ENCODE data around the gene UMPS.

The UMPS gene

DNA sequence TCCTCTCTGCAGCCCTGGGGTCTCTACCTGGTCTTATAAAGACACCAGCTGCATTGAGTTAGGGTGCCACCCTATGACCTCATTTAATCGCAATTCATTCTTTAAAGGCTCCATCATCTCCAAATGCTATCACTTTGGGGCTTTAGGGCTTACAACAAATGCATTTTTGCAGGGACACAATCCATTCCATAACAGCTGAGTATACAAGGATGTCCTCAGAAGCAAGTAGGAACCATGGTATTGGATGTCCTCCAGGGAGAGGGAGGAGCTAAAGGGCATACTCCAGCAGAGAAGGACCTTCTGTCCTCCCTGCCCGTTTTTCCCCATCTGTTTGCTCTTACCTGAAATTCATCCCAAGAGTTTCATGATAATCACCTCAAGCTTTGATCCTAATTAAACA is 30.3 kb downstream of the UMPS start:
- no peak overlapping the region for H3K4ac ChIP-seq (ENCODE audit: low read depth in 1 of 2, low read length in 2 of 2)
- no peak overlapping the region for H3K14ac ChIP-seq (ENCODE audit: low read length in 2 of 2)
- DNase-seq: peak; percentile 61
- no peak overlapping the region for H3K4me2 ChIP-seq (ENCODE audit: low read length, poor library complexity, severe bottlenecking)
- no peak overlapping the region for H4K8ac ChIP-seq (ENCODE audit: low read length)
- H2AK5ac ChIP-seq (ENCODE audit: low read length, severe bottlenecking): no peak overlapping the region
- H3K27me3 ChIP-seq (ENCODE audit: control insufficient read depth in 1 of 2, insufficient read depth in 1 of 2, low read length in 2 of 2): no peaks in the 10 kb centered on the region
- peaks cover 5% of the 10 kb centered on the region for H3K79me1 ChIP-seq (replicated peaks; ENCODE audit: low read length, poor library complexity, severe bottlenecking)
- H2AFZ ChIP-seq (ENCODE audit: low read depth, low read length): no peak overlapping the region
- H2BK5ac ChIP-seq (ENCODE audit: low read depth, low read length, poor library complexity, severe bottlenecking): no peak overlapping the region
- H3K9me3 ChIP-seq (ENCODE audit: control insufficient read depth, low read length): no peaks in the 10 kb centered on the region
- peaks cover 12% of the 10 kb centered on the region for H3K4me1 ChIP-seq (ENCODE audit: control insufficient read depth, insufficient read depth, low read depth, low read length)
- H2BK120ac ChIP-seq (ENCODE audit: low read depth, low read length): no peak overlapping the region
- no peak overlapping the region for H3K18ac ChIP-seq (ENCODE audit: low read depth in 1 of 2, low read length in 2 of 2)
- WGBS: no CpG with 5 or more reads among the region's 2 CpGs
- H4K91ac ChIP-seq (ENCODE audit: low read length): no peak overlapping the region
- H3K27ac ChIP-seq (ENCODE audit: low read length, poor library complexity, severe bottlenecking): no peak overlapping the region
- H2BK15ac ChIP-seq (ENCODE audit: low read depth, poor library complexity, severe bottlenecking): no peak overlapping the region
- H3K36me3 ChIP-seq (ENCODE audit: control insufficient read depth in 1 of 2, insufficient read depth in 2 of 2, low read depth in 1 of 2, low read length in 2 of 2): peaks cover 34 to 35% of the 10 kb centered on the region in 2 experiments
- H3K9ac ChIP-seq (ENCODE audit: low read length): peak overlapping the region; percentile 43
- no peak overlapping the region for H3K4me3 ChIP-seq (ENCODE audit: insufficient read depth in 1 of 2, low read depth in 1 of 2, low read length in 2 of 2)
- H2BK12ac ChIP-seq (ENCODE audit: low read length in 2 of 2): no peak overlapping the region
- H3K23ac ChIP-seq (ENCODE audit: low read length in 2 of 2): no peak overlapping the region

GRCh38 chr3:124761250-124761796 is 31.1 kb downstream of the UMPS start:
- H3K9ac ChIP-seq (ENCODE audit: low read length): peak overlapping the region; percentile 63
- peaks cover 42 to 43% of the 10 kb centered on the region in 2 experiments for H3K36me3 ChIP-seq (ENCODE audit: control insufficient read depth in 1 of 2, insufficient read depth in 2 of 2, low read depth in 1 of 2, low read length in 2 of 2)
- peak overlapping the region; percentile 89 to 94 for H2BK12ac ChIP-seq (ENCODE audit: low read length in 2 of 2)
- H3K23ac ChIP-seq (ENCODE audit: low read length in 2 of 2): no peak overlapping the region
- H4K8ac ChIP-seq (ENCODE audit: low read length): no peak overlapping the region
- H3K4ac ChIP-seq (ENCODE audit: low read depth in 1 of 2, low read length in 2 of 2): no peak overlapping the region
- peak overlapping the region in 1 of 2 experiments; percentile 93 for H3K18ac ChIP-seq (ENCODE audit: low read depth in 1 of 2, low read length in 2 of 2)
- H3K4me1 ChIP-seq (ENCODE audit: control insufficient read depth, insufficient read depth, low read depth, low read length): peaks cover 12% of the 10 kb centered on the region
- no peak overlapping the region for H2BK15ac ChIP-seq (ENCODE audit: low read depth, poor library complexity, severe bottlenecking)
- no peak overlapping the region for H2AFZ ChIP-seq (ENCODE audit: low read depth, low read length)
- no peak overlapping the region for H2BK5ac ChIP-seq (ENCODE audit: low read depth, low read length, poor library complexity, severe bottlenecking)
- no peaks in the 10 kb centered on the region for H3K27me3 ChIP-seq (ENCODE audit: control insufficient read depth in 1 of 2, insufficient read depth in 1 of 2, low read length in 2 of 2)
- H2BK120ac ChIP-seq (ENCODE audit: low read depth, low read length): no peak overlapping the region
- H3K4me3 ChIP-seq (ENCODE audit: insufficient read depth in 1 of 2, low read depth in 1 of 2, low read length in 2 of 2): no peak overlapping the region
- 14% methylated on average over 15 of the region's 15 CpGs for WGBS
- no peak overlapping the region for H2AK5ac ChIP-seq (ENCODE audit: low read length, severe bottlenecking)
- no peak overlapping the region for H3K14ac ChIP-seq (ENCODE audit: low read length in 2 of 2)
- H4K91ac ChIP-seq (ENCODE audit: low read length): no peak overlapping the region
- no peaks in the 10 kb centered on the region for H3K9me3 ChIP-seq (ENCODE audit: control insufficient read depth, low read length)
- H3K4me2 ChIP-seq (ENCODE audit: low read length, poor library complexity, severe bottlenecking): no peak overlapping the region
- no peak overlapping the region for H3K27ac ChIP-seq (ENCODE audit: low read length, poor library complexity, severe bottlenecking)
- peak; percentile 89 for DNase-seq
- H3K79me1 ChIP-seq (replicated peaks; ENCODE audit: low read length, poor library complexity, severe bottlenecking): peaks cover 6% of the 10 kb centered on the region

- no peaks in the 10 kb centered on the region for H3K27me3 ChIP-seq (ENCODE audit: control insufficient read depth in 1 of 2, insufficient read depth in 1 of 2, low read length in 2 of 2)
- no peak overlapping the region for H2BK15ac ChIP-seq (ENCODE audit: low read depth, poor library complexity, severe bottlenecking)
- H3K79me1 ChIP-seq (replicated peaks; ENCODE audit: low read length, poor library complexity, severe bottlenecking): peaks cover 11% of the 10 kb centered on the region
- H3K14ac ChIP-seq (ENCODE audit: low read length in 2 of 2): no peak overlapping the region
- H3K27ac ChIP-seq (ENCODE audit: low read length, poor library complexity, severe bottlenecking): no peak overlapping the region
- H3K4ac ChIP-seq (ENCODE audit: low read depth in 1 of 2, low read length in 2 of 2): no peak overlapping the region
- H3K36me3 ChIP-seq (ENCODE audit: control insufficient read depth in 1 of 2, insufficient read depth in 2 of 2, low read depth in 1 of 2, low read length in 2 of 2): peaks cover 48 to 50% of the 10 kb centered on the region in 2 experiments
- peaks cover 12% of the 10 kb centered on the region for H3K4me1 ChIP-seq (ENCODE audit: control insufficient read depth, insufficient read depth, low read depth, low read length)
- no peak overlapping the region for H4K8ac ChIP-seq (ENCODE audit: low read length)
- H2BK5ac ChIP-seq (ENCODE audit: low read depth, low read length, poor library complexity, severe bottlenecking): no peak overlapping the region
- H3K9me3 ChIP-seq (ENCODE audit: control insufficient read depth, low read length): no peaks in the 10 kb centered on the region
- DNase-seq: peak; percentile 30
- H3K4me2 ChIP-seq (ENCODE audit: low read length, poor library complexity, severe bottlenecking): no peak overlapping the region
- H4K91ac ChIP-seq (ENCODE audit: low read length): no peak overlapping the region
- H3K23ac ChIP-seq (ENCODE audit: low read length in 2 of 2): no peak overlapping the region
- H3K18ac ChIP-seq (ENCODE audit: low read depth in 1 of 2, low read length in 2 of 2): no peak overlapping the region
- H2BK120ac ChIP-seq (ENCODE audit: low read depth, low read length): no peak overlapping the region
- no peak overlapping the region for H2AK5ac ChIP-seq (ENCODE audit: low read length, severe bottlenecking)
- no peak overlapping the region for H2BK12ac ChIP-seq (ENCODE audit: low read length in 2 of 2)
- no peak overlapping the region for H3K4me3 ChIP-seq (ENCODE audit: insufficient read depth in 1 of 2, low read depth in 1 of 2, low read length in 2 of 2)
- no peak overlapping the region for H2AFZ ChIP-seq (ENCODE audit: low read depth, low read length)
- H3K9ac ChIP-seq (ENCODE audit: low read length): peak overlapping the region; percentile 63
- WGBS: 94% methylated on average over 4 of the region's 6 CpGs
These were observed 31.8 kb downstream of the UMPS start for GRCh38 chr3:124761935-124762660.

GRCh38 chr3:124762661-124763011 is 32.4 kb downstream of the UMPS start:
- no peak overlapping the region for H2BK120ac ChIP-seq (ENCODE audit: low read depth, low read length)
- no peak overlapping the region for H2BK12ac ChIP-seq (ENCODE audit: low read length in 2 of 2)
- H3K9ac ChIP-seq (ENCODE audit: low read length): no peak overlapping the region
- no peaks in the 10 kb centered on the region for H3K9me3 ChIP-seq (ENCODE audit: control insufficient read depth, low read length)
- H3K14ac ChIP-seq (ENCODE audit: low read length in 2 of 2): no peak overlapping the region
- no peak overlapping the region for H4K8ac ChIP-seq (ENCODE audit: low read length)
- no peak overlapping the region for H2BK15ac ChIP-seq (ENCODE audit: low read depth, poor library complexity, severe bottlenecking)
- no peak overlapping the region for H2AFZ ChIP-seq (ENCODE audit: low read depth, low read length)
- H3K4me2 ChIP-seq (ENCODE audit: low read length, poor library complexity, severe bottlenecking): no peak overlapping the region
- H3K4me1 ChIP-seq (ENCODE audit: control insufficient read depth, insufficient read depth, low read depth, low read length): peaks cover 12% of the 10 kb centered on the region
- H3K4me3 ChIP-seq (ENCODE audit: insufficient read depth in 1 of 2, low read depth in 1 of 2, low read length in 2 of 2): no peak overlapping the region
- H3K4ac ChIP-seq (ENCODE audit: low read depth in 1 of 2, low read length in 2 of 2): no peak overlapping the region
- H3K27me3 ChIP-seq (ENCODE audit: control insufficient read depth in 1 of 2, insufficient read depth in 1 of 2, low read length in 2 of 2): no peaks in the 10 kb centered on the region
- H3K23ac ChIP-seq (ENCODE audit: low read length in 2 of 2): no peak overlapping the region
- peaks cover 16% of the 10 kb centered on the region for H3K79me1 ChIP-seq (replicated peaks; ENCODE audit: low read length, poor library complexity, severe bottlenecking)
- DNase-seq: no peak
- peaks cover 54 to 56% of the 10 kb centered on the region in 2 experiments for H3K36me3 ChIP-seq (ENCODE audit: control insufficient read depth in 1 of 2, insufficient read depth in 2 of 2, low read depth in 1 of 2, low read length in 2 of 2)
- no peak overlapping the region for H4K91ac ChIP-seq (ENCODE audit: low read length)
- no peak overlapping the region for H2BK5ac ChIP-seq (ENCODE audit: low read depth, low read length, poor library complexity, severe bottlenecking)
- no peak overlapping the region for H2AK5ac ChIP-seq (ENCODE audit: low read length, severe bottlenecking)
- WGBS: 88% methylated on average over 4 of the region's 4 CpGs
- H3K18ac ChIP-seq (ENCODE audit: low read depth in 1 of 2, low read length in 2 of 2): no peak overlapping the region
- no peak overlapping the region for H3K27ac ChIP-seq (ENCODE audit: low read length, poor library complexity, severe bottlenecking)
